Nephron (organoid): ENCODE measurements around the gene SCNN1G.

Experiments used
- H3K27ac Mint-ChIP-seq, 3 experiments: 2 replicates each; pipeline ENCODE4 v1.8.0; 2020; ENCODE audit warnings: mixed read lengths in 3 of 3, mild to moderate bottlenecking in 2 of 3, moderate library complexity in 1 of 3
- H3K27me3 Mint-ChIP-seq: 2 replicates; pipeline ENCODE4 v1.8.0; 2021; ENCODE audit warnings: low read depth, mild to moderate bottlenecking, moderate library complexity, mixed read lengths
- H3K36me3 Mint-ChIP-seq: 2 replicates; pipeline ENCODE4 v1.8.0; 2020; ENCODE audit warnings: low read depth, mixed read lengths
- H3K4me1 Mint-ChIP-seq: 2 replicates; pipeline ENCODE4 v1.8.0; 2020; ENCODE audit warnings: mixed read lengths
- H3K4me3 Mint-ChIP-seq, 3 experiments: 2 replicates each; pipeline ENCODE4 v1.8.0; 2020; ENCODE audit warnings: mild to moderate bottlenecking in 3 of 3, mixed read lengths in 3 of 3, moderate library complexity in 2 of 3
- H3K9me3 Mint-ChIP-seq: 2 replicates; pipeline ENCODE4 v1.8.0; 2020; ENCODE audit warnings: mixed read lengths
- CTCF ChIP-seq, 3 experiments: fragments of 200-600 bp; sonication (generic); IDR thresholded peaks; one replicate each; pipeline ENCODE4 v1.5.0; 2021; ENCODE audit warnings: antibody characterized with exemption in 3 of 3; ENCODE audit not compliant: unreplicated experiment in 3 of 3

Gene SCNN1G

GRCh38 chr16:23156110-23156509, 26.4 kb upstream of the SCNN1G start:
- H3K36me3 Mint-ChIP-seq, result no peaks in the 10 kb centered on the region
- H3K27me3 Mint-ChIP-seq, result peaks cover 38% of the 10 kb centered on the region
- no peaks in the 10 kb centered on the region for H3K9me3 Mint-ChIP-seq
- H3K27ac Mint-ChIP-seq, result no peak overlapping the region
- no peak for TF ChIP-seq CTCF (IDR thresholded peaks at IDR 0.05; ENCODE audit: unreplicated experiment in 3 of 3)
- no peaks in the 10 kb centered on the region for H3K4me1 Mint-ChIP-seq
- H3K4me3 Mint-ChIP-seq, result no peak overlapping the region

GRCh38 chr16:23156946-23157460, 25.5 kb upstream of the SCNN1G start:
- Mint-ChIP-seq H3K9me3 (no peaks in the 10 kb centered on the region), H3K27me3 (peaks cover 35% of the 10 kb centered on the region)

GRCh38 chr16:23158114-23158513, 24.4 kb upstream of the SCNN1G start:
- Mint-ChIP-seq H3K36me3 (no peaks in the 10 kb centered on the region), H3K27ac (no peak overlapping the region), H3K27me3 (peaks cover 31% of the 10 kb centered on the region), H3K9me3 (no peaks in the 10 kb centered on the region), H3K4me1 (no peaks in the 10 kb centered on the region), H3K4me3 (no peak overlapping the region)
- no peak for TF ChIP-seq CTCF (IDR thresholded peaks at IDR 0.05; ENCODE audit: unreplicated experiment in 3 of 3)

More at GRCh38 chr16:23156946-23157460, 25.5 kb upstream of the SCNN1G start:
- Mint-ChIP-seq H3K4me3 (no peak overlapping the region), H3K36me3 (no peaks in the 10 kb centered on the region), H3K27ac (no peak overlapping the region), H3K4me1 (no peaks in the 10 kb centered on the region)
- TF ChIP-seq CTCF (IDR thresholded peaks at IDR 0.05; ENCODE audit: unreplicated experiment in 3 of 3), result no peak

- no peaks in the 10 kb centered on the region for H3K4me1 Mint-ChIP-seq
- H3K9me3 Mint-ChIP-seq, result no peaks in the 10 kb centered on the region
- H3K4me3 Mint-ChIP-seq, result no peak overlapping the region
- H3K27ac Mint-ChIP-seq, result no peak overlapping the region
- peaks cover 27% of the 10 kb centered on the region for H3K27me3 Mint-ChIP-seq
- no peak for TF ChIP-seq CTCF (IDR thresholded peaks at IDR 0.05; ENCODE audit: unreplicated experiment in 3 of 3)
- H3K36me3 Mint-ChIP-seq, result no peaks in the 10 kb centered on the region
Observed at GRCh38 chr16:23160082-23160481, 22.5 kb upstream of the SCNN1G start.

GRCh38 chr16:23160574-23160973, 22.0 kb upstream of the SCNN1G start:
- Mint-ChIP-seq H3K27me3 (peaks cover 22% of the 10 kb centered on the region), H3K4me1 (no peaks in the 10 kb centered on the region), H3K4me3 (no peak overlapping the region), H3K36me3 (no peaks in the 10 kb centered on the region), H3K27ac (no peak overlapping the region), H3K9me3 (no peaks in the 10 kb centered on the region)
- TF ChIP-seq CTCF (IDR thresholded peaks at IDR 0.05; ENCODE audit: unreplicated experiment in 3 of 3), result no peak

GRCh38 chr16:23163921-23164320, 18.6 kb upstream of the SCNN1G start:
- H3K4me1 Mint-ChIP-seq, result no peaks in the 10 kb centered on the region
- no peak overlapping the region for H3K4me3 Mint-ChIP-seq
- no peak for TF ChIP-seq CTCF (IDR thresholded peaks at IDR 0.05; ENCODE audit: unreplicated experiment in 3 of 3)
- H3K9me3 Mint-ChIP-seq, result no peaks in the 10 kb centered on the region
- H3K36me3 Mint-ChIP-seq, result no peaks in the 10 kb centered on the region
- H3K27ac Mint-ChIP-seq, result no peak overlapping the region
- peaks cover 14% of the 10 kb centered on the region for H3K27me3 Mint-ChIP-seq
